Caco-2 (cell line): ENCODE measurements around the gene MYH8. TPM values are rescaled to one million over a fixed set of nuclear protein-coding genes. Genes with fewer than 3 reads are reported as not detected.

ENCODE experiments used
- BruUV-seq: library from RNA; stranded (reverse); fragments of 400-500 nt; replicated peaks from 2 replicates; lab custom pipeline; 2021; lab: Mats Ljungman, UMichigan
- CTCF ChIA-PET: fragments of 300-600 bp; sonication (Branson Sonifier 250); formaldehyde crosslinking; loops from one replicate; lab custom pipeline; 2022; ENCODE audit warnings: antibody characterized with exemption; lab: Charles Lee
- POLR2A ChIA-PET: fragments of 300-600 bp; sonication (Branson Sonifier 250); formaldehyde crosslinking; loops from one replicate; lab custom pipeline; 2022; ENCODE audit warnings: antibody characterized with exemption; lab: Charles Lee
- DNase-seq, 2 experiments: peaks; one replicate each; pipeline versions ENCODE4 v3.0.0 to v3.0.0-alpha.2; 2020 to 2022
- H3K27me3 ChIP-seq: replicated peaks from 2 replicates; pipeline ENCODE4 v1.6.0; 2011; ENCODE audit warnings: low read length; ENCODE audit not compliant: control insufficient read depth, insufficient read depth
- H3K36me3 ChIP-seq: 2 replicates; pipeline ENCODE4 v1.5.1; 2011; ENCODE audit warnings: low read length; ENCODE audit not compliant: control insufficient read depth, insufficient read depth
- H3K4me1 ChIP-seq: fragments of 250-450 bp; sonication (Bioruptor Pico); 2 replicates; pipeline ENCODE4 v1.5.1; 2020; ENCODE audit warnings: mild to moderate bottlenecking
- H3K4me3 ChIP-seq: 2 replicates; pipeline ENCODE4 v1.5.1; 2011; ENCODE audit warnings: low read depth, mild to moderate bottlenecking, control low read depth, low read length
- H3K9me3 ChIP-seq: fragments of 250-450 bp; sonication (Bioruptor Pico); 2 replicates; pipeline ENCODE4 v1.5.1; 2020; ENCODE audit warnings: mild to moderate bottlenecking, moderate library complexity
- H3K27ac Mint-ChIP-seq: one replicate; pipeline ENCODE4 v1.8.0; 2022; ENCODE audit warnings: mixed read lengths; ENCODE audit not compliant: unreplicated experiment
- H3K27me3 Mint-ChIP-seq: one replicate; pipeline ENCODE4 v1.8.0; 2022; ENCODE audit warnings: mixed read lengths; ENCODE audit not compliant: insufficient read depth, unreplicated experiment
- H3K36me3 Mint-ChIP-seq: one replicate; pipeline ENCODE4 v1.8.0; 2022; ENCODE audit warnings: mild to moderate bottlenecking, mixed read lengths; ENCODE audit not compliant: insufficient read depth, unreplicated experiment
- H3K4me1 Mint-ChIP-seq: one replicate; pipeline ENCODE4 v1.8.0; 2022; ENCODE audit warnings: low read depth, mixed read lengths; ENCODE audit not compliant: unreplicated experiment
- H3K4me3 Mint-ChIP-seq: one replicate; pipeline ENCODE4 v1.8.0; 2022; ENCODE audit warnings: mild to moderate bottlenecking, moderate library complexity, mixed read lengths; ENCODE audit not compliant: unreplicated experiment
- H3K9me3 Mint-ChIP-seq: one replicate; pipeline ENCODE4 v1.8.0; 2022; ENCODE audit warnings: mixed read lengths; ENCODE audit not compliant: unreplicated experiment
- CTCF ChIP-seq, 2 experiments: fragments of 200-600 bp in 1 of 2; IDR thresholded peaks; 1 replicate in 1 of 2; 2 replicates in 1 of 2; pipeline versions ENCODE4 v1.5.1 to v1.8.0; 2011 to 2022; ENCODE audit warnings: antibody characterized with exemption in 1 of 2, control low read depth in 1 of 2, inconsistent platforms in 1 of 2, low read depth in 1 of 2, low read length in 1 of 2, mild to moderate bottlenecking in 1 of 2, moderate library complexity in 1 of 2; ENCODE audit not compliant: insufficient read depth in 1 of 2, severe bottlenecking in 1 of 2, unreplicated experiment in 1 of 2
- intact Hi-C: fragments of 100-400 bp; cut with micrococcal nuclease; formaldehyde crosslinking; loops from one replicate; pipeline ENCODE4 v1.10.0; 2022; ENCODE audit not compliant: unreplicated experiment
- total RNA-seq: library from RNA; stranded (reverse); gene quantifications from 2 replicates; pipeline ENCODE4 v1.2.3, GENCODE V29; 2022

The MYH8 gene
- total RNA-seq, 1 experiment from 2014 or later = not detected

- H3K4me1 ChIP-seq = no peaks in the 10 kb centered on the region
- no peaks in the 10 kb centered on the region for H3K4me1 Mint-ChIP-seq
- ChIA-PET CTCF (no interaction called here), POLR2A (no interaction called here)
- H3K36me3 ChIP-seq = no peaks in the 10 kb centered on the region
- H3K27ac Mint-ChIP-seq = no peak overlapping the region
- BruUV-seq = no TSS peak
- no peaks in the 10 kb centered on the region for H3K9me3 ChIP-seq
- no peak for DNase-seq
- H3K27me3 Mint-ChIP-seq = no peaks in the 10 kb centered on the region
- TF ChIP-seq CTCF (IDR thresholded peaks at IDR 0.05; ENCODE audit: insufficient read depth in 1 of 2, low read depth in 1 of 2, low read length in 1 of 2, severe bottlenecking in 1 of 2, unreplicated experiment in 1 of 2) = no peak
- H3K4me3 ChIP-seq = no peak overlapping the region
- H3K9me3 Mint-ChIP-seq = no peaks in the 10 kb centered on the region
- intact Hi-C loops = no loop called here
- H3K36me3 Mint-ChIP-seq = no peaks in the 10 kb centered on the region
- no peaks in the 10 kb centered on the region for H3K27me3 ChIP-seq
- no peak overlapping the region for H3K4me3 Mint-ChIP-seq
Measured at GRCh38 chr17:10352893-10353292, 68.9 kb downstream of the MYH8 start.

- no peak for DNase-seq
- Histone ChIP-seq H3K36me3 (no peaks in the 10 kb centered on the region), H3K27me3 (no peaks in the 10 kb centered on the region), H3K4me1 (no peaks in the 10 kb centered on the region), H3K4me3 (no peak overlapping the region), H3K9me3 (no peaks in the 10 kb centered on the region)
- no peaks in the 10 kb centered on the region for H3K27me3 Mint-ChIP-seq
- intact Hi-C loops = no loop called here
- ChIA-PET CTCF (no interaction called here), POLR2A (no interaction called here)
- no peaks in the 10 kb centered on the region for H3K9me3 Mint-ChIP-seq
- no peak for TF ChIP-seq CTCF (IDR thresholded peaks at IDR 0.05; ENCODE audit: insufficient read depth in 1 of 2, low read depth in 1 of 2, low read length in 1 of 2, severe bottlenecking in 1 of 2, unreplicated experiment in 1 of 2)
- no peaks in the 10 kb centered on the region for H3K36me3 Mint-ChIP-seq
- BruUV-seq = no TSS peak
- H3K27ac Mint-ChIP-seq = no peak overlapping the region
- H3K4me1 Mint-ChIP-seq = no peaks in the 10 kb centered on the region
- H3K4me3 Mint-ChIP-seq = no peak overlapping the region
Measured at GRCh38 chr17:10349403-10349802, 72.3 kb downstream of the MYH8 start.

GRCh38 chr17:10344816-10345215 is 76.9 kb downstream of the MYH8 start:
- H3K27me3 Mint-ChIP-seq = no peaks in the 10 kb centered on the region
- CTCF ChIA-PET = no interaction called here
- BruUV-seq = no TSS peak
- no peaks in the 10 kb centered on the region for H3K9me3 Mint-ChIP-seq
- no peaks in the 10 kb centered on the region for H3K9me3 ChIP-seq
- no peaks in the 10 kb centered on the region for H3K4me1 ChIP-seq
- POLR2A ChIA-PET = no interaction called here
- no peak overlapping the region for H3K27ac Mint-ChIP-seq
- no peak overlapping the region for H3K4me3 ChIP-seq
- intact Hi-C loops = no loop called here
- H3K4me3 Mint-ChIP-seq = no peak overlapping the region
- DNase-seq = no peak
- H3K36me3 ChIP-seq = no peaks in the 10 kb centered on the region
- H3K27me3 ChIP-seq = no peaks in the 10 kb centered on the region
- no peaks in the 10 kb centered on the region for H3K4me1 Mint-ChIP-seq
- H3K36me3 Mint-ChIP-seq = no peaks in the 10 kb centered on the region
- no peak for TF ChIP-seq CTCF (IDR thresholded peaks at IDR 0.05; ENCODE audit: insufficient read depth in 1 of 2, low read depth in 1 of 2, low read length in 1 of 2, severe bottlenecking in 1 of 2, unreplicated experiment in 1 of 2)

Other genes with a start within 250 kb of the MYH8 start
- gene GAS7, start 223.3 kb downstream of the MYH8 start, total RNA-seq = 0.23 and 0.34 TPM in 2 replicates
- gene MYH13, start 48.9 kb downstream of the MYH8 start, total RNA-seq = not detected in 2 replicates
- 0.05 and 0.12 TPM in 2 replicates for gene MYH4, start 47.6 kb upstream of the MYH8 start, total RNA-seq
- gene MYH1, start 96.6 kb upstream of the MYH8 start, total RNA-seq = not detected in 2 replicates
- gene MYH2, start 127.7 kb upstream of the MYH8 start, total RNA-seq = not detected in 2 replicates
- 2.4 and 2.7 TPM in 2 replicates for gene MYH3, start 235.4 kb upstream of the MYH8 start, total RNA-seq